Sigmoid colon (tissue), 3 donors: Measurements from ENCODE around the gene CRYBB2.

Experiments used
- POLR2A ChIP-seq, 2 donors: fragments of 450-650 bp; IDR thresholded peaks; one replicate each; pipeline ENCODE4 v1.6.1; 2016; ENCODE audit warnings: antibody characterized with exemption in 2 of 2, mild to moderate bottlenecking in 2 of 2, moderate library complexity in 2 of 2
- TF ChIP-seq, protein P1 (sequence below), 4 experiments: fragments of 450-650 bp in 3 of 4; fragments of 200-600 bp in 1 of 4; IDR thresholded peaks; one replicate each; pipeline ENCODE4 v1.5.1; 2016 to 2019; ENCODE audit warnings: antibody characterized with exemption in 4 of 4, mild to moderate bottlenecking in 3 of 4, moderate library complexity in 2 of 4

GRCh38 chr22:25174156-25174887 lies 45.1 kb upstream of the CRYBB2 start:
- TF ChIP-seq, protein P1, sequence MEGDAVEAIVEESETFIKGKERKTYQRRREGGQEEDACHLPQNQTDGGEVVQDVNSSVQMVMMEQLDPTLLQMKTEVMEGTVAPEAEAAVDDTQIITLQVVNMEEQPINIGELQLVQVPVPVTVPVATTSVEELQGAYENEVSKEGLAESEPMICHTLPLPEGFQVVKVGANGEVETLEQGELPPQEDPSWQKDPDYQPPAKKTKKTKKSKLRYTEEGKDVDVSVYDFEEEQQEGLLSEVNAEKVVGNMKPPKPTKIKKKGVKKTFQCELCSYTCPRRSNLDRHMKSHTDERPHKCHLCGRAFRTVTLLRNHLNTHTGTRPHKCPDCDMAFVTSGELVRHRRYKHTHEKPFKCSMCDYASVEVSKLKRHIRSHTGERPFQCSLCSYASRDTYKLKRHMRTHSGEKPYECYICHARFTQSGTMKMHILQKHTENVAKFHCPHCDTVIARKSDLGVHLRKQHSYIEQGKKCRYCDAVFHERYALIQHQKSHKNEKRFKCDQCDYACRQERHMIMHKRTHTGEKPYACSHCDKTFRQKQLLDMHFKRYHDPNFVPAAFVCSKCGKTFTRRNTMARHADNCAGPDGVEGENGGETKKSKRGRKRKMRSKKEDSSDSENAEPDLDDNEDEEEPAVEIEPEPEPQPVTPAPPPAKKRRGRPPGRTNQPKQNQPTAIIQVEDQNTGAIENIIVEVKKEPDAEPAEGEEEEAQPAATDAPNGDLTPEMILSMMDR (IDR thresholded peaks at IDR 0.05), result no peak
- no peak for TF ChIP-seq POLR2A (IDR thresholded peaks at IDR 0.05)
